HepG2 (cell line): Measurements from ENCODE around the gene UNCX. TPM values are rescaled to one million over a fixed set of nuclear protein-coding genes. Genes with fewer than 3 reads are reported as not detected.

Experiments
- ATAC-seq: fragments of 200-7000 bp; cut with Tn5 transposase; 3 replicates; pipeline ENCODE4 v1.9.1; 2020; ENCODE audit warnings: mild to moderate bottlenecking, moderate library complexity
- BruUV-seq: library from RNA; stranded (reverse); fragments of 400-500 nt; replicated peaks from 2 replicates; lab custom pipeline; 2021; lab: Mats Ljungman, UMichigan
- CTCF ChIA-PET: fragments of 300-600 bp; formaldehyde crosslinking; extraction: SDS; loops from one replicate; lab custom pipeline; 2021; ENCODE audit warnings: low total read pairs, inconsistent platforms, low intra/inter-chr PET ratio; lab: Yijun Ruan, JAX
- POLR2A ChIA-PET: fragments of 350-600 bp; sonication (Branson Sonifier 250); formaldehyde crosslinking; loops from one replicate; lab custom pipeline; 2020; ENCODE audit warnings: antibody characterized with exemption, inconsistent platforms; lab: Yijun Ruan, JAX
- DNase-seq: peaks from one replicate; pipeline ENCODE4 v3.0.0-alpha.2; 2015; ENCODE audit warnings: low spot score
- FAIRE-seq: peaks from 3 replicates; lab custom pipeline; 2011; peaks lifted over from hg19 to GRCh38; lab: Jason Lieb, UNC
- H2AFZ ChIP-seq: one replicate; pipeline ENCODE4 v1.6.1; 2011; ENCODE audit warnings: low read length, inconsistent platforms
- H3K27ac ChIP-seq: fragments of 300-600 bp; 3 replicates; pipeline ENCODE4 v1.8.0; 2011; ENCODE audit warnings: mixed run types, mild to moderate bottlenecking, mixed read lengths, low read length, inconsistent platforms; ENCODE audit not compliant: insufficient read depth; ENCODE audit errors: extremely low read length
- H3K27me3 ChIP-seq, 2 experiments: fragments of 200-600 bp in 1 of 2; 2 replicates in 1 of 2; 3 replicates in 1 of 2; pipeline versions ENCODE4 v1.6.0 to v1.8.0; 2011; ENCODE audit warnings: low read length in 2 of 2, mild to moderate bottlenecking in 2 of 2, moderate library complexity in 2 of 2, inconsistent platforms in 1 of 2; ENCODE audit not compliant: insufficient read depth in 2 of 2, control insufficient read depth in 1 of 2
- H3K36me3 ChIP-seq, 2 experiments: fragments of 200-600 bp in 1 of 2; replicated peaks in 1 of 2; 2 replicates in 1 of 2; 3 replicates in 1 of 2; pipeline versions ENCODE4 v1.5.1 to v1.8.0; 2011; ENCODE audit warnings: low read length in 2 of 2, inconsistent platforms in 1 of 2; ENCODE audit not compliant: insufficient read depth in 2 of 2, control insufficient read depth in 1 of 2
- H3K4me1 ChIP-seq: 2 replicates; pipeline ENCODE4 v1.5.1; 2012; ENCODE audit warnings: low read length, inconsistent platforms; ENCODE audit not compliant: insufficient read depth
- H3K4me2 ChIP-seq: 2 replicates; pipeline ENCODE4 v1.6.0; 2011; ENCODE audit warnings: low read depth, low read length, inconsistent platforms
- H3K4me3 ChIP-seq, 3 experiments: fragments of 200-600 bp in 1 of 3; sonication (generic), shearing (Covaris generic) in 1 of 3; replicated peaks in 1 of 3; 2 replicates each; pipeline ENCODE4 v1.5.1; 2011 to 2016; ENCODE audit warnings: low read length in 3 of 3, inconsistent platforms in 2 of 3, low read depth in 2 of 3, mild to moderate bottlenecking in 2 of 3, control low read depth in 1 of 3, mixed read lengths in 1 of 3; ENCODE audit not compliant: insufficient read depth in 1 of 3
- H3K79me2 ChIP-seq: one replicate; pipeline ENCODE4 v1.6.1; 2011; ENCODE audit warnings: low read length, inconsistent platforms; ENCODE audit not compliant: insufficient read depth
- H3K9ac ChIP-seq: 2 replicates; pipeline ENCODE4 v1.6.0; 2011; ENCODE audit warnings: mild to moderate bottlenecking, low read depth, low read length, inconsistent platforms; ENCODE audit not compliant: insufficient read depth
- H3K9me3 ChIP-seq: 2 replicates; pipeline ENCODE4 v1.5.1; 2012; ENCODE audit warnings: mild to moderate bottlenecking, low read length
- H4K20me1 ChIP-seq: 2 replicates; pipeline ENCODE4 v1.6.0; 2011; ENCODE audit warnings: inconsistent platforms, mild to moderate bottlenecking, low read length, moderate library complexity; ENCODE audit not compliant: insufficient read depth
- ADNP ChIP-seq: sonication (generic); formaldehyde crosslinking; IDR thresholded peaks from 2 replicates; pipeline ENCODE4 v1.4.0; 2020; ENCODE audit warnings: missing genetic modification reagents
- EZH2 ChIP-seq: conservative IDR thresholded peaks from 2 replicates; pipeline ENCODE4 v1.6.1; 2012; ENCODE audit warnings: mild to moderate bottlenecking, low read depth, low read length, moderate library complexity
- NFE2L2 ChIP-seq: fragments of 150-350 bp; IDR thresholded peaks from 2 replicates; pipeline ENCODE4 v1.6.1; 2014; ENCODE audit warnings: low read length
- ZHX2 ChIP-seq, 2 experiments: sonication (generic) in 1 of 2; formaldehyde crosslinking in 1 of 2; IDR thresholded peaks; 2 replicates each; pipeline versions ENCODE4 v1.6.1 to v1.9.0; 2014 to 2022; ENCODE audit warnings: antibody characterized with exemption in 1 of 2, borderline replicate concordance in 1 of 2, inconsistent platforms in 1 of 2, low read depth in 1 of 2, missing genetic modification reagents in 1 of 2
- ZNF484 ChIP-seq: sonication (generic); formaldehyde crosslinking; IDR thresholded peaks from 2 replicates; pipeline ENCODE4 v1.5.1; 2020; ENCODE audit warnings: mild to moderate bottlenecking, low read depth, missing genetic modification reagents, borderline replicate concordance
- ZNF605 ChIP-seq: sonication (generic); formaldehyde crosslinking; IDR thresholded peaks from 2 replicates; pipeline ENCODE4 v1.8.0; 2022; ENCODE audit warnings: mild to moderate bottlenecking, missing genetic modification reagents
- WGBS: methylation state at CpG from one replicate; pipeline ENCODE4 v1.1.6; 2017; ENCODE audit warnings: low lambda C conversion rate; 5-methylcytosine and 5-hydroxymethylcytosine counted together
- in situ Hi-C: cut with HindIII; loops from 2 replicates; pipeline ENCODE4 v1.10.0; 2017; ENCODE audit warnings: low pct_unique_long_range_greater_than_20kb; ENCODE audit not compliant: extremely low pct_ligation_motif_present
- intact Hi-C: fragments of 100-400 bp; cut with micrococcal nuclease; formaldehyde crosslinking; loops from one replicate; pipeline ENCODE4 v1.10.0; 2022; ENCODE audit not compliant: unreplicated experiment
- polyA plus RNA-seq, 8 experiments: library from polyadenylated mRNA; depleted of rRNA in 3 of 8; stranded (reverse) in 7 of 8; unstranded in 1 of 8; fragments of >200 nt; fragmentation: Illumina TruSeq in 4 of 8; extraction: Trizol in 4 of 8; gene quantifications; 2 replicates each; pipeline versions ENCODE4 v1.2.1 to v1.2.3, GENCODE V29; 2011 to 2016; ENCODE audit warnings: low read depth in 4 of 8, missing spikeins in 1 of 8, mixed read lengths in 1 of 8; ENCODE audit not compliant: insufficient read depth in 1 of 8
- total RNA-seq, 5 experiments: library from RNA; depleted of rRNA; stranded (reverse); fragments of >200 nt; fragmentation: Illumina TruSeq; extraction: Trizol; gene quantifications; 2 replicates each; pipeline ENCODE4 v1.2.3, GENCODE V29; 2016; ENCODE audit warnings: low read depth in 1 of 5

The UNCX gene
- total and polyA plus RNA-seq, 2 of the 13 experiments (the other 11 are each of a cell fraction or from before 2014, with no cell fraction given): not detected

DNA sequence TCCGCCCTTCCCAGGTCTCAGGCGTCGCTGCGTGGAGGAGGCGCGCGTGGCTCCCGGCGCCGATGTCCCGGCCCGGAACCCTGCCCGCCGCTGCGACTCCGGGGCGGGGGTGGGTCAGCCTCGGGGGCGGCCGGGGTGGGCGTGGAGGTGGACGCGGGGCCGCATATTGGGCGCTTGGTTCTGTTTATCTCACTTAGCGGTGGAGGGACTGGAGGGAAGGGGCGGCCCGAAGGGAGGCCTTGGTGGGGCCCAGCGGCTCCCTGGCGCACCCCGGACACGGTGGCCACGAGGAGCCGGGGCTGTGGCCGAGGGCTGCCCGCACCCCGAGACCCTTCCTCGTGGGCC is 8.6 kb downstream of the UNCX start (continued):
- TF ChIP-seq ZHX2 (IDR thresholded peaks at IDR 0.05; ENCODE audit: low read depth) (no peak), ZHX2 (CRISPR knock-in tag; IDR thresholded peaks at IDR 0.05; ENCODE audit: borderline replicate concordance) (no peak), ZNF484 (no peak), ADNP (CRISPR knock-in tag) (no peak), NFE2L2 (no peak)

GRCh38 chr7:1241603-1242255 is 9.1 kb downstream of the UNCX start:
- FAIRE-seq: no peak
- no TSS peak for BruUV-seq
- Histone ChIP-seq H3K9me3 (no peaks in the 10 kb centered on the region), H2AFZ (no peak overlapping the region), H3K4me2 (no peak overlapping the region), H3K9ac (no peak overlapping the region), H3K4me1 (peaks cover 7% of the 10 kb centered on the region; the same call in 1 of the 2 replicates), H3K27ac (no peak overlapping the region), H3K4me3 (no peak overlapping the region), H3K27me3 (peaks cover 12 to 94% of the 10 kb centered on the region in 2 experiments), H3K36me3 (no peaks in the 10 kb centered on the region), H4K20me1 (no peaks in the 10 kb centered on the region), H3K79me2 (no peaks in the 10 kb centered on the region)
- ChIA-PET CTCF (no interaction called here), POLR2A (no interaction called here)
- in situ Hi-C loops: no loop called here
- 20% methylated on average over 32 of the region's 51 CpGs for WGBS
- TF ChIP-seq EZH2 (peak; percentile 64; the same call in 1 of the 2 replicates), ZNF605 (CRISPR knock-in tag) (no peak)
- no peak for ATAC-seq
- no peak for DNase-seq
- intact Hi-C loops: no loop called here
